ENCODE measurements around the gene CTSC. TPM values are rescaled to one million over a fixed set of nuclear protein-coding genes. Genes with fewer than 3 reads are reported as not detected.
"Not testable (repeated sequence)": the region's sequence is repeated elsewhere in the genome, so short reads cannot be mapped to it uniquely, and the experiment has no call there.

CTSC gene
- polyA plus RNA-seq, 5 donors, result 147 to 208 (median 181) TPM

GRCh38 chr11:88321412-88321811, 16.1 kb downstream of the CTSC start:
- not testable (repeated sequence) for DNase-seq

GRCh38 chr11:88320149-88320559, 17.4 kb downstream of the CTSC start:
- no peak for DNase-seq

- DNase-seq, result no peak
Measured at GRCh38 chr11:88318017-88318416, 19.5 kb downstream of the CTSC start.

GRCh38 chr11:88317536-88317935, 20.0 kb downstream of the CTSC start:
- no peak for DNase-seq

GRCh38 chr11:88315981-88316441, 21.5 kb downstream of the CTSC start:
- no peak for DNase-seq

- DNase-seq, result no peak
Measured at GRCh38 chr11:88315015-88315414, 22.5 kb downstream of the CTSC start.

GRCh38 chr11:88313441-88313840, 24.1 kb downstream of the CTSC start:
- DNase-seq, result no peak

- DNase-seq, result no peak
Measured at GRCh38 chr11:88312628-88313027, 24.9 kb downstream of the CTSC start.

GRCh38 chr11:88310246-88310645, 27.3 kb downstream of the CTSC start:
- no peak for DNase-seq

- DNase-seq, result no peak
Measured at GRCh38 chr11:88308576-88308975, 29.0 kb downstream of the CTSC start.

- no peak for DNase-seq
Measured at GRCh38 chr11:88307749-88308425, 29.6 kb downstream of the CTSC start.

GRCh38 chr11:88306785-88307184, 30.8 kb downstream of the CTSC start:
- no peak for DNase-seq

- DNase-seq, result no peak
Measured at GRCh38 chr11:88305430-88305829, 32.1 kb downstream of the CTSC start.

- no peak for DNase-seq
Measured at GRCh38 chr11:88304352-88304751, 33.2 kb downstream of the CTSC start.

GRCh38 chr11:88303037-88303436, 34.5 kb downstream of the CTSC start:
- DNase-seq, result no peak

GRCh38 chr11:88301488-88302140, 35.9 kb downstream of the CTSC start:
- DNase-seq, result no peak

- DNase-seq, result no peak
Measured at GRCh38 chr11:88300888-88301487, 36.5 kb downstream of the CTSC start.

GRCh38 chr11:88297863-88298262, 39.7 kb downstream of the CTSC start:
- no peak for DNase-seq

- DNase-seq, result no peak
Measured at GRCh38 chr11:88297421-88297820, 40.1 kb downstream of the CTSC start.

- no peak for DNase-seq
Measured at GRCh38 chr11:88295028-88295427, 42.5 kb downstream of the CTSC start.

GRCh38 chr11:88293931-88294330, 43.6 kb downstream of the CTSC start:
- no peak for DNase-seq

- no peak for DNase-seq
Measured at GRCh38 chr11:88292171-88292843, 45.2 kb downstream of the CTSC start.

GRCh38 chr11:88288560-88288959, 49.0 kb downstream of the CTSC start:
- no peak for DNase-seq
